ENCODE measurements around the gene PRELID3B. TPM values are rescaled to one million over a fixed set of nuclear protein-coding genes. Genes with fewer than 3 reads are reported as not detected.

The PRELID3B gene
- total RNA-seq, 4 donors from 2014 or later, result 25.4 to 42.2 (median 32.8) TPM

- no peaks in the 10 kb centered on the region for H3K4me1 ChIP-seq
- no peaks in the 10 kb centered on the region for H3K27me3 ChIP-seq
- no peak overlapping the region for H3K4me3 ChIP-seq
- H3K36me3 ChIP-seq, result peaks cover 35% of the 10 kb centered on the region
- TF ChIP-seq EP300 (IDR thresholded peaks at IDR 0.05) (no peak), POLR2AphosphoS5 (IDR thresholded peaks at IDR 0.05) (no peak), CTCF (IDR thresholded peaks at IDR 0.05) (no peak), POLR2A (IDR thresholded peaks at IDR 0.05) (no peak)
- H3K9me3 ChIP-seq, result no peaks in the 10 kb centered on the region
- DNase-seq (ENCODE audit: low spot score in 2 of 2), result no peak
- no peak overlapping the region for H3K27ac ChIP-seq
- WGBS, result 91% methylated on average over 15 of the region's 15 CpGs
Observed at GRCh38 chr20:59022754-59023153, 19.8 kb downstream of the PRELID3B start.

- no peaks in the 10 kb centered on the region for H3K27me3 ChIP-seq
- peaks cover 35% of the 10 kb centered on the region for H3K36me3 ChIP-seq
- H3K27ac ChIP-seq, result no peak overlapping the region
- TF ChIP-seq CTCF (IDR thresholded peaks at IDR 0.05), result no peak
- no peak for TF ChIP-seq POLR2AphosphoS5 (IDR thresholded peaks at IDR 0.05)
- no peak for TF ChIP-seq EP300 (IDR thresholded peaks at IDR 0.05)
- TF ChIP-seq POLR2A (IDR thresholded peaks at IDR 0.05), result no peak
- no peak for DNase-seq (ENCODE audit: low spot score in 2 of 2)
- no peaks in the 10 kb centered on the region for H3K4me1 ChIP-seq
- no peak overlapping the region for H3K4me3 ChIP-seq
- WGBS, result 51% methylated on average over 5 of the region's 5 CpGs
- H3K9me3 ChIP-seq, result no peaks in the 10 kb centered on the region
Observed at GRCh38 chr20:59020938-59021551, 21.5 kb downstream of the PRELID3B start.

GRCh38 chr20:59019217-59019616 is 23.4 kb downstream of the PRELID3B start, which contains the start of gene TUBB1:
TUBB1 (plus strand) TSS chr20:59019429; CDS start chr20:59019523, 94 bp downstream.
- DNase-seq (ENCODE audit: low spot score in 2 of 2), result no peak
- peaks cover 19% of the 10 kb centered on the region for H3K36me3 ChIP-seq
- WGBS, result 92% methylated on average over 5 of the region's 5 CpGs
- H3K27ac ChIP-seq, result no peak within 1 kb of the TSS
- H3K9me3 ChIP-seq, result no peaks in the 10 kb centered on the region
- no peaks in the 10 kb centered on the region for H3K27me3 ChIP-seq
- TF ChIP-seq POLR2AphosphoS5 (IDR thresholded peaks at IDR 0.05) (no peak), POLR2A (IDR thresholded peaks at IDR 0.05) (no peak), EP300 (IDR thresholded peaks at IDR 0.05) (no peak), CTCF (IDR thresholded peaks at IDR 0.05) (no peak)
- H3K4me3 ChIP-seq, result no peak within 1 kb of the TSS
- no peaks in the 10 kb centered on the region for H3K4me1 ChIP-seq

- Histone ChIP-seq H3K27ac (no peak overlapping the region), H3K36me3 (peaks cover 15% of the 10 kb centered on the region), H3K4me1 (no peaks in the 10 kb centered on the region), H3K9me3 (no peaks in the 10 kb centered on the region), H3K27me3 (no peaks in the 10 kb centered on the region), H3K4me3 (no peak overlapping the region)
- TF ChIP-seq CTCF (IDR thresholded peaks at IDR 0.05) (no peak), EP300 (IDR thresholded peaks at IDR 0.05) (no peak), POLR2AphosphoS5 (IDR thresholded peaks at IDR 0.05) (no peak), POLR2A (IDR thresholded peaks at IDR 0.05) (no peak)
- no peak for DNase-seq (ENCODE audit: low spot score in 2 of 2)
- 96% methylated on average over 10 of the region's 10 CpGs for WGBS
Observed at GRCh38 chr20:59018817-59019216, 23.8 kb downstream of the PRELID3B start.

- Histone ChIP-seq H3K4me3 (no peak overlapping the region), H3K36me3 (peaks cover 3% of the 10 kb centered on the region), H3K27me3 (no peaks in the 10 kb centered on the region), H3K4me1 (no peaks in the 10 kb centered on the region), H3K27ac (no peak overlapping the region), H3K9me3 (no peaks in the 10 kb centered on the region)
- TF ChIP-seq EP300 (IDR thresholded peaks at IDR 0.05), result no peak
- no peak for TF ChIP-seq CTCF (IDR thresholded peaks at IDR 0.05)
- WGBS, result 94% methylated on average over 11 of the region's 16 CpGs
- no peak for DNase-seq (ENCODE audit: low spot score in 2 of 2)
Observed at GRCh38 chr20:59017493-59018231, 24.9 kb downstream of the PRELID3B start.

Measured in suprapubic skin (tissue), 4 donors.